Cardiac muscle cell (in vitro differentiated cells and primary cell): Measurements from ENCODE around the gene NFE2L3. TPM values are rescaled to one million over a fixed set of nuclear protein-coding genes. Genes with fewer than 3 reads are reported as not detected.
A peak's percentile ranks its signal among the peaks of the same experiment; 100 is the strongest.

ENCODE experiments used
- DNase-seq, 2 donors: peaks; one replicate each; pipeline versions ENCODE4 v3.0.0 to v3.0.0-alpha.2; 2010 to 2017; ENCODE audit warnings: low read depth in 1 of 2, low spot score in 1 of 2
- H3K27ac ChIP-seq: fragments of 200-600 bp; sonication (generic); 2 replicates; pipeline ENCODE4 v1.5.1; 2016
- H3K27me3 ChIP-seq: fragments of 200-600 bp; sonication (generic); 2 replicates; pipeline ENCODE4 v1.6.0; 2016; ENCODE audit warnings: control low read depth
- H3K36me3 ChIP-seq: fragments of 200-600 bp; sonication (generic); 2 replicates; pipeline ENCODE4 v1.5.1; 2016; ENCODE audit warnings: control low read depth
- H3K4me1 ChIP-seq: fragments of 200-600 bp; sonication (generic); 2 replicates; pipeline ENCODE4 v1.8.1; 2017; ENCODE audit warnings: low read depth, mild to moderate bottlenecking, mixed run types
- H3K4me3 ChIP-seq: fragments of 200-600 bp; sonication (generic); 2 replicates; pipeline ENCODE4 v1.5.1; 2016; ENCODE audit warnings: mild to moderate bottlenecking
- H3K9me3 ChIP-seq: fragments of 200-600 bp; sonication (generic); 2 replicates; pipeline ENCODE4 v1.5.1; 2017; ENCODE audit warnings: low read depth, mild to moderate bottlenecking, control low read depth
- polyA plus RNA-seq: library from polyadenylated mRNA; unstranded; fragments of >200 nt; fragmentation: Nextera tagmentation; extraction: Ambion mirVana; gene quantifications from 2 replicates; pipeline ENCODE4 v1.2.1, GENCODE V29; 2016
- total RNA-seq: library from RNA; depleted of rRNA; stranded (reverse); fragments of >200 nt; gene quantifications from 2 replicates; pipeline ENCODE4 v1.2.3, GENCODE V29; 2016
- TF ChIP-seq, protein P1 (sequence below): IDR thresholded peaks from 2 replicates; pipeline ENCODE4 v1.5.1; 2012; ENCODE audit warnings: low read depth, mild to moderate bottlenecking, low read length

Gene NFE2L3
- total and polyA plus RNA-seq, 2 experiments from 2014 or later: 2.1 TPM

DNA sequence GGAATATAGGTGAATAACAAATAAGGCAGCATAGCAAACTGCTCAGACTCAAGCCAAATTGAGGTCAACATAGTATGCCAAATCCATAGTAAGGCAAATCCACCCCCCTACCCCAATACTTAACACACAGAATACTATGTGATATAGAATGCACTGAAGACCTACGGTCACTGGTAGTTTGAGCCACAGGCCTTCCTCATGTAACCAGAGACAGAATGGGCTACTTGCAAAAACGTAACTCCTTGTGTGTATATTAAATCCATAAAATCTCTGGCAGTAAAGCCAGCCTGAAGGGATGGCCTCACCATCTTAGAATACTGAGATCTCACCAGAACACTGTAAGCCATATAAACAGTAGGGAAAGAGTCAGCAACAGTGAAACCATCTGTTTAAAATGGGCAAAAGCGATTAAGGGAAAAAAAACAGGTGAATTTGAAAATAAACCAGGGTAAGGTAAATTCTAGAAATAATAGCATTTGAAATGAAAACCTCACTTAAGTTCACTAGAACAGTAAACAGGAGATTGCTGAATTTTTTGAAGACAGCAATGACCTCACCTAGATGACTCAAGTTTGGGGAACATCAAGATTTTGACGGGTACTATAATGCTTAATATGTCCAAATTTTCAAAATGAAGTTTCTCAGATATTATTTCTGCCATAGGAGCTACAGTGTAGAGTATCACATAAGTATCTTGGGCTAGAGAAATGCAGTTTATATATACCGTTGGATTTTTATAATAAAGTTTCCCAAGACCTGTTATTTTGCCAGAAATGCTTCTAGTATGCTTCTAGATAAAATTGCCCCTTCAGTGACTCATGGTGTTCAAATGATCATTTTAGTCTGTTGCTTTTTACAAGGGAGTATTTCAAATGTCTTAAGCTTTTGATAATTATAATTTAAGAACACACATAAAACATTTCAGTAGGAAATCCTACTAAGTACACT, 34.6 kb downstream of the NFE2L3 start:
- H3K27me3 ChIP-seq: no peaks in the 10 kb centered on the region
- H3K4me3 ChIP-seq: no peak overlapping the region
- no peaks in the 10 kb centered on the region for H3K4me1 ChIP-seq
- H3K36me3 ChIP-seq: peaks cover 33% of the 10 kb centered on the region
- TF ChIP-seq, protein P1, sequence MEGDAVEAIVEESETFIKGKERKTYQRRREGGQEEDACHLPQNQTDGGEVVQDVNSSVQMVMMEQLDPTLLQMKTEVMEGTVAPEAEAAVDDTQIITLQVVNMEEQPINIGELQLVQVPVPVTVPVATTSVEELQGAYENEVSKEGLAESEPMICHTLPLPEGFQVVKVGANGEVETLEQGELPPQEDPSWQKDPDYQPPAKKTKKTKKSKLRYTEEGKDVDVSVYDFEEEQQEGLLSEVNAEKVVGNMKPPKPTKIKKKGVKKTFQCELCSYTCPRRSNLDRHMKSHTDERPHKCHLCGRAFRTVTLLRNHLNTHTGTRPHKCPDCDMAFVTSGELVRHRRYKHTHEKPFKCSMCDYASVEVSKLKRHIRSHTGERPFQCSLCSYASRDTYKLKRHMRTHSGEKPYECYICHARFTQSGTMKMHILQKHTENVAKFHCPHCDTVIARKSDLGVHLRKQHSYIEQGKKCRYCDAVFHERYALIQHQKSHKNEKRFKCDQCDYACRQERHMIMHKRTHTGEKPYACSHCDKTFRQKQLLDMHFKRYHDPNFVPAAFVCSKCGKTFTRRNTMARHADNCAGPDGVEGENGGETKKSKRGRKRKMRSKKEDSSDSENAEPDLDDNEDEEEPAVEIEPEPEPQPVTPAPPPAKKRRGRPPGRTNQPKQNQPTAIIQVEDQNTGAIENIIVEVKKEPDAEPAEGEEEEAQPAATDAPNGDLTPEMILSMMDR: no peak
- DNase-seq: no peak
- H3K9me3 ChIP-seq: no peaks in the 10 kb centered on the region
- peak overlapping the region; percentile 34 for H3K27ac ChIP-seq

DNA sequence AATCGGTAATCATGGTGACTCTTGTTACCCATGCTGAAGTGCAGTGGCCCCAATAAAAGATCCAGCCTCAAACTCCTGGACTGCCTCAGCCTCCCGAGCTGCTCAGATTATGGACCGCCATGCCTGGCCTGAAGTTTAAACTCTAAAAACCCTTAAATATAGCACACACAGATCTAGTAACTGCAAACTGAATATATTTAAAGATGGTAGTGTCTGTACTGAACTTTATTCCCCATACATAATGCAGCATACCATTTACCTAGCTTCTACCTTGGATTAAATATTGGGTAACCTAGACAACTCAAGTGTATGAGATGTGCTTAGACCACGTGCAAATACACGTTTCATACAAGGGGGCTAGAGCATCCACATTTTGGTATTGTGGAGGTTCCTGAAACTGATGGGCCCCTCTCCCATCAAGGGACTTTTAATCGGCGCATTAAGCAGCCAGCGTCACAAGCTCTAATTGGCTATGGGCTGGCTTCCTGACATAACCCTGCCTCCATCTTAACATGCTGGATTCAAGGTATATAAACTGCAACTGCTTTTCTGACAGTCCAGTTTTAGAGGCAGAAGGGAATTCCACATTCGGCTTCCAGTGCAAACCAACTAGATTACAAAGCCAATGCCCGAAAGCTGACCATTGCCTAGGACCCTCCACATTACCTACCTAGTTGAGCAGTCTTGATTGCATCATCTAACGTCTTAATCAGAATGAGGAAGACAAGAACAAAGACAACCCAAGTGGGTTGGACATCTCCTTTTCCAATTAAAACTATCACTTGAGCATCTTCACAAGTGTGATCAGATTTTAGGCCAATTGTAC, 35.6 kb downstream of the NFE2L3 start:
- no peaks in the 10 kb centered on the region for H3K9me3 ChIP-seq
- peaks cover 42% of the 10 kb centered on the region for H3K36me3 ChIP-seq
- no peak for DNase-seq
- TF ChIP-seq, protein P1: no peak
- H3K27ac ChIP-seq: peak overlapping the region; percentile 36
- H3K4me1 ChIP-seq: no peaks in the 10 kb centered on the region
- no peaks in the 10 kb centered on the region for H3K27me3 ChIP-seq
- H3K4me3 ChIP-seq: no peak overlapping the region

DNA sequence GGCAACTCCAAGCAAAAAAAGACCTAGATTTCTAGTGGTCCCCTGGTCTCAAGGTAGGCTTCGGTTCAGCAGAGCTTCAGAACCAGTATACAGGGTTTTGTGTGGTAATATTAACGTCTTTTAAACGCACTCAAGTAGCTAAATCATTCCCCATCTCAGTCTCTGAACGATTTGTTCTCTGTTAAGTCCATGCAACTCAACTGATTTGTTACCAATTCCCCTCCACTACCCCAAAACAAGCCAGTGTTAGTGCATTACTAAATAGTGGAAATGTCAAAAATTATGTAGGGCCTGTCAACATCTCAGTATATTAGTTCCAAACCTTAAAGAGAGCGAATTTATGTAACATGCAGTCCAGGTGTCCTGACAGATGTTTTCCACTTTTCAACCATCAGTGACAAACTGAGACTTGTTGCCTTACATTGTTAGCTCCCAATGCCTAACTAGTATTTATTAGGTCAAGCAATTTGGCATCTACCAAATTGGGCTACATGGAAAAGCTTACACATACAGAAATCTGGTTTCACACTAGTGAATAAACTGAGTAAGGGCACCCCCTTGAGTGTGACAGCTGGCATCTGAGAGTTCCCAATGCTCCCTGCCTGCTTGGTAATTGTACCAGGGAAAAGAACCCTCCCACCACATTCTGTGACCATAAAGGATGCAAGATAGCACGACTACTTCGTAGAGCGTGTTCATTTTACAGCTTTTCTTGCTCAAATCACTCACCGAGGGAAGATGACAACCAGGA, 36.4 kb downstream of the NFE2L3 start:
- Histone ChIP-seq H3K4me3 (no peak overlapping the region), H3K9me3 (no peaks in the 10 kb centered on the region), H3K4me1 (no peaks in the 10 kb centered on the region), H3K36me3 (peaks cover 50% of the 10 kb centered on the region), H3K27ac (peak overlapping the region; percentile 36), H3K27me3 (no peaks in the 10 kb centered on the region)
- no peak for DNase-seq
- TF ChIP-seq, protein P1: no peak

DNA sequence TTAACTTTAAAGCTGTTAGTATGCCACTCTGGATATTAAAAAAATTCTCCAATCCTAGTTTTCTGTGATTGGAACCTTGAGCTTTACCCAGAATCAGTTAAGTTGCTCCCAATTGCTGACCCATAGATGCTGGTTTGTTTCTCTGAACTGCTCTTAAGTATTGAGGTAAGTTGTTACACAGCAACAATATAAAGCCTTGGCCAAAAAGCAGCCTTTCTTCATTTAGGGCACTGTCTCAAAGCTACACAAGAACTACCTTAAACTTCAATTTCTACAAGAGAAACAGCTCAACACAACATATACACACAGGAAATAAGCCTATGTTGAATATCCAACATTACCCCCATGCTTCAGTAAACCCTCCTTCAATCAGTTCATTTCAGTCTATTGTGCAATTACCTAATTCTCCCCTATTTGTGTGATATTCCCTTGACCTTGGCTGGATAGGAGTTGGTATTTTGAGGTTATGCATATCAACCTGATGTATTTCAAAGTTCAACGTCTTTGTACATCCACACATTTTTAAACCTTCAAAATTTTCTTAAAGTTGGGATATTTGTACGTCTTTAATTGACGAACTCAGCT, 37.1 kb downstream of the NFE2L3 start:
- TF ChIP-seq, protein P1: no peak
- Histone ChIP-seq H3K27ac (peak overlapping the region; percentile 36), H3K4me3 (no peak overlapping the region), H3K4me1 (no peaks in the 10 kb centered on the region), H3K27me3 (no peaks in the 10 kb centered on the region), H3K36me3 (peaks cover 57% of the 10 kb centered on the region), H3K9me3 (no peaks in the 10 kb centered on the region)
- no peak for DNase-seq

DNA sequence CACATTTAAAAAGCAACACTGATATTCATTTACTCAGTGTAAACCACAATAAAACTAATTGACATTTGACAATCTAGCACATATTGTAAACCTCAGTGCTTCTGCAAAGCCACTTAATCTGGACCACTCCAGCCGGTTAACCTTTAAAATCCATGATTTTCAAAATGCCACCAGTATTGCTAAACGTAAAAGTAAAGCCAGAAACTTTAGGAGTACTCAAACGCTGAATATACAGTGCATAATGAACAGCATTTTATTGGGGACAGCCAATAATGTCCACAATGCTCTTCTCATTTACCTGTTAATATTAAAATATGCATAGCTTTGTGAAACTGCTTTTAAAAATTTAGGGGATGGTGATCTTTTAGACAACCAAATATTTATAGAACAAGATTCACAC, 37.7 kb downstream of the NFE2L3 start:
- H3K4me1 ChIP-seq: no peaks in the 10 kb centered on the region
- no peaks in the 10 kb centered on the region for H3K27me3 ChIP-seq
- TF ChIP-seq, protein P1: no peak
- H3K27ac ChIP-seq: peak overlapping the region; percentile 36
- no peak overlapping the region for H3K4me3 ChIP-seq
- H3K9me3 ChIP-seq: no peaks in the 10 kb centered on the region
- no peak for DNase-seq
- H3K36me3 ChIP-seq: peaks cover 61% of the 10 kb centered on the region
